Measurements from ENCODE around the gene DYNC2LI1.

The DYNC2LI1 gene

GRCh38 chr2:43812947-43813346 lies 39.1 kb downstream of the DYNC2LI1 start:
- DNase-seq (ENCODE audit: low spot score) = no peak

- no peak for DNase-seq (ENCODE audit: low spot score)
Observed at GRCh38 chr2:43814711-43815110, 40.9 kb downstream of the DYNC2LI1 start.

- no peak for DNase-seq (ENCODE audit: low spot score)
Observed at GRCh38 chr2:43818761-43819160, 44.9 kb downstream of the DYNC2LI1 start.

GRCh38 chr2:43819491-43820163 lies 45.8 kb downstream of the DYNC2LI1 start:
- DNase-seq (ENCODE audit: low spot score) = no peak

- DNase-seq (ENCODE audit: low spot score) = no peak
Observed at GRCh38 chr2:43822839-43823238, 49.0 kb downstream of the DYNC2LI1 start.

GRCh38 chr2:43823751-43824150 lies 49.9 kb downstream of the DYNC2LI1 start:
- DNase-seq (ENCODE audit: low spot score) = no peak

GRCh38 chr2:43824512-43824911 lies 50.7 kb downstream of the DYNC2LI1 start:
- no peak for DNase-seq (ENCODE audit: low spot score)

- DNase-seq (ENCODE audit: low spot score) = no peak
Observed at GRCh38 chr2:43824951-43825493, 51.2 kb downstream of the DYNC2LI1 start.

- DNase-seq (ENCODE audit: low spot score) = no peak
Observed at GRCh38 chr2:43825841-43826240, 52.0 kb downstream of the DYNC2LI1 start.

GRCh38 chr2:43826305-43827250 lies 52.7 kb downstream of the DYNC2LI1 start:
- peak; percentile 30 for DNase-seq (ENCODE audit: low spot score)

GRCh38 chr2:43831543-43832294 lies 57.9 kb downstream of the DYNC2LI1 start:
- no peak for DNase-seq (ENCODE audit: low spot score)

- DNase-seq (ENCODE audit: low spot score) = no peak
Observed at GRCh38 chr2:43832457-43832856, 58.6 kb downstream of the DYNC2LI1 start.

GRCh38 chr2:43837033-43837432 lies 63.2 kb downstream of the DYNC2LI1 start:
- no peak for DNase-seq (ENCODE audit: low spot score)

GRCh38 chr2:43837831-43838559 lies 64.2 kb downstream of the DYNC2LI1 start:
- DNase-seq (ENCODE audit: low spot score) = no peak

GRCh38 chr2:43838560-43839267 lies 64.9 kb downstream of the DYNC2LI1 start, which contains the start of the genes ABCG5 and ABCG8:
ABCG5 (minus strand) TSS chr2:43838839; CDS start chr2:43838679, 160 bp downstream.
ABCG8 (plus strand) TSS chr2:43838971; CDS start chr2:43839054, 83 bp downstream.
- DNase-seq (ENCODE audit: low spot score) = peak; percentile 45

GRCh38 chr2:43839776-43840564 lies 66.1 kb downstream of the DYNC2LI1 start:
- DNase-seq (ENCODE audit: low spot score) = no peak

- no peak for DNase-seq (ENCODE audit: low spot score)
Observed at GRCh38 chr2:43840965-43841364, 67.1 kb downstream of the DYNC2LI1 start.

- no peak for DNase-seq (ENCODE audit: low spot score)
Observed at GRCh38 chr2:43841949-43842865, 68.4 kb downstream of the DYNC2LI1 start.
